Fibroblast of lung (primary cell): ENCODE results near the gene AGAP1. TPM values are rescaled to one million over a fixed set of nuclear protein-coding genes. Genes with fewer than 3 reads are reported as not detected.

Experiments
- DNase-seq, 2 donors: peaks; one replicate each; pipeline versions ENCODE4 v3.0.0 to v3.0.0-alpha.2; 2010; ENCODE audit warnings: low read depth in 2 of 2
- H2AFZ ChIP-seq: 2 replicates; pipeline ENCODE4 v1.5.1; 2012; ENCODE audit warnings: low read length, control low read depth, inconsistent platforms
- H3K27ac ChIP-seq: 2 replicates; pipeline ENCODE4 v1.5.1; 2011; ENCODE audit warnings: low read length, control low read depth; ENCODE audit not compliant: insufficient read depth
- H3K27me3 ChIP-seq: 2 replicates; pipeline ENCODE4 v1.5.1; 2011; ENCODE audit warnings: mild to moderate bottlenecking, low read length; ENCODE audit not compliant: control insufficient read depth, insufficient read depth
- H3K36me3 ChIP-seq: 2 replicates; pipeline ENCODE4 v1.5.1; 2011; ENCODE audit warnings: low read length; ENCODE audit not compliant: control insufficient read depth, insufficient read depth
- H3K4me1 ChIP-seq: 2 replicates; pipeline ENCODE4 v1.5.1; 2011; ENCODE audit warnings: low read length; ENCODE audit not compliant: control insufficient read depth, insufficient read depth; ENCODE audit errors: extremely low read depth
- H3K4me2 ChIP-seq: 2 replicates; pipeline ENCODE4 v1.5.1; 2011; ENCODE audit warnings: low read length, control low read depth; ENCODE audit not compliant: insufficient read depth; ENCODE audit errors: extremely low read depth
- H3K4me3 ChIP-seq, 4 experiments: fragments of 200-600 bp in 1 of 4; sonication (generic) in 1 of 4; replicated peaks in 1 of 4; 2 replicates each; pipeline ENCODE4 v1.5.1; 2011 to 2016; ENCODE audit warnings: low read length in 4 of 4, low read depth in 3 of 4, mild to moderate bottlenecking in 3 of 4, control low read depth in 2 of 4, inconsistent platforms in 1 of 4, mixed read lengths in 1 of 4; ENCODE audit not compliant: insufficient read depth in 1 of 4; ENCODE audit errors: control extremely low read depth in 1 of 4
- H3K79me2 ChIP-seq: 2 replicates; pipeline ENCODE4 v1.5.1; 2012; ENCODE audit warnings: mild to moderate bottlenecking, low read length, inconsistent platforms; ENCODE audit not compliant: control insufficient read depth, insufficient read depth
- H3K9ac ChIP-seq: 2 replicates; pipeline ENCODE4 v1.5.1; 2011; ENCODE audit warnings: mild to moderate bottlenecking, low read length, control low read depth; ENCODE audit not compliant: insufficient read depth
- H3K9me3 ChIP-seq: 2 replicates; pipeline ENCODE4 v1.5.1; 2012; ENCODE audit warnings: low read depth, low read length; ENCODE audit not compliant: control insufficient read depth, insufficient read depth
- H4K20me1 ChIP-seq: 2 replicates; pipeline ENCODE4 v1.5.1; 2011; ENCODE audit warnings: low read length; ENCODE audit not compliant: control insufficient read depth, insufficient read depth; ENCODE audit errors: extremely low read depth
- CTCF ChIP-seq, 2 donors: IDR thresholded peaks in 1 of 2; conservative IDR thresholded peaks in 1 of 2; 1 replicate in 1 of 2; 2 replicates in 1 of 2; pipeline ENCODE4 v1.5.1; 2011 to 2012; ENCODE audit warnings: low read length in 2 of 2, control low read depth in 1 of 2, inconsistent platforms in 1 of 2, low read depth in 1 of 2, mild to moderate bottlenecking in 1 of 2
- EZH2 ChIP-seq: IDR thresholded peaks from 2 replicates; pipeline ENCODE4 v1.5.1; 2012; ENCODE audit warnings: low read length, control low read depth, mild to moderate bottlenecking; ENCODE audit errors: missing control alignments
- polyA plus RNA-seq, 2 donors: library from polyadenylated mRNA; depleted of rRNA in 1 of 2; stranded (reverse) in 1 of 2; unstranded in 1 of 2; fragments of >200 nt; gene quantifications; 2 replicates each; pipeline ENCODE4 v1.2.1, GENCODE V29; 2011 to 2012; ENCODE audit warnings: missing spikeins in 1 of 2
- total RNA-seq: library from RNA; depleted of rRNA; stranded (reverse); fragments of >200 nt; gene quantifications from 2 replicates; pipeline ENCODE4 v1.2.1, GENCODE V29; 2014

Gene AGAP1
- total and polyA plus RNA-seq, 2 donors (not counting 1 experiment from before 2014, with no cell fraction given), result 10.6 to 14.0 TPM

DNA sequence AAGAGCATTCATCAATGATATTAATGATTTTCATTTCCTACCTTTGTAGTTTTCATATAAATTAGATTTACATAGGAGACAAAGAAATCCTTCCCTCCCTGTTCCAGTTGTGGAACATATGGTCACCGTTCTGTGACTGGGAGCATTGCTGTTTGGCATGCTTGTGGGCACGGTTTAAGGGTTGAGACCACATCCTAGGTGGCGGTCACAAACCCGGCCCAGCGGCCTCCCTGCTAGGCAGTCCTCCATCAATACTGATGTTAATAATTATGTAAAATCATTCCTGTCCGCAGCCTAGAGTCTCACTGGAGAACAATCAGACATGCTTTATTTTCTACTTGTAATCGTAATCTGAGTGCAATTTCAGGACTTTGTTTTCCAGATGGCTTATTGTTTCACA, 117.9 kb downstream of the AGAP1 start:
- H3K27me3 ChIP-seq, result no peaks in the 10 kb centered on the region
- no peak overlapping the region for H3K4me2 ChIP-seq
- TF ChIP-seq CTCF (conservative IDR thresholded peaks at IDR 0.05 in 1 of 2, IDR thresholded peaks at IDR 0.05 in 1 of 2; ENCODE audit: low read depth in 1 of 2, low read length in 2 of 2) (no peak), EZH2 (no peak)
- DNase-seq, result no peak
- H3K79me2 ChIP-seq, result peaks cover 24% of the 10 kb centered on the region
- H3K9ac ChIP-seq, result no peak overlapping the region
- H4K20me1 ChIP-seq, result no peaks in the 10 kb centered on the region
- no peak overlapping the region for H3K4me3 ChIP-seq
- H3K4me1 ChIP-seq, result peaks cover 15% of the 10 kb centered on the region
- no peak overlapping the region for H2AFZ ChIP-seq
- H3K27ac ChIP-seq, result no peak overlapping the region
- H3K36me3 ChIP-seq, result no peaks in the 10 kb centered on the region
- H3K9me3 ChIP-seq, result no peaks in the 10 kb centered on the region

- Histone ChIP-seq H3K4me3 (no peak overlapping the region), H3K9me3 (no peaks in the 10 kb centered on the region), H3K79me2 (peaks cover 21% of the 10 kb centered on the region), H3K4me1 (peaks cover 15% of the 10 kb centered on the region), H3K4me2 (no peak overlapping the region), H3K36me3 (no peaks in the 10 kb centered on the region), H3K27me3 (no peaks in the 10 kb centered on the region), H3K27ac (no peak overlapping the region), H3K9ac (no peak overlapping the region), H2AFZ (no peak overlapping the region), H4K20me1 (no peaks in the 10 kb centered on the region)
- DNase-seq, result no peak
- TF ChIP-seq CTCF (conservative IDR thresholded peaks at IDR 0.05 in 1 of 2, IDR thresholded peaks at IDR 0.05 in 1 of 2; ENCODE audit: low read depth in 1 of 2, low read length in 2 of 2), result no peak
- TF ChIP-seq EZH2, result no peak
Observed at GRCh38 chr2:235612181-235612950, 118.5 kb downstream of the AGAP1 start.

DNA sequence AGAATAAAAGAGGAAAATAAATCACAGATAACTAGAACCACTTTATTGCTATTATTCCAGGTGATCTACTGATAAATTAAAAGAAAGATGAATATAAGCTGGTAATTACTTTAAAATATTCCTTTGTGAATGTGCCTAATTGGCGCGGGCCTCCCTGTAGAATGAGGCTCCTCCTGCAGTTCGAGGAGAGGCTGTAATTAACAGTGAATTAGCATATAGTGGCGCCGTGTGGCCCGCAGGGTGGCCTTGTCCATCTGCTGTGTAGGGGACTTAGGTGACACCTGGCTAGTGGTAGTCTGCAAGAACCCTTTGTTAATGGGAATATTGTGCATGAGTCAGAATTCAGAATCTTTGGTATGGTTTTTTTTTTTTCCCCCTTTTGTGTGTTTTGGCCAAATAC, 119.8 kb downstream of the AGAP1 start:
- no peaks in the 10 kb centered on the region for H4K20me1 ChIP-seq
- H3K9ac ChIP-seq, result no peak overlapping the region
- no peaks in the 10 kb centered on the region for H3K27me3 ChIP-seq
- no peak overlapping the region for H3K27ac ChIP-seq
- H3K4me2 ChIP-seq, result no peak overlapping the region
- H3K79me2 ChIP-seq, result peaks cover 16% of the 10 kb centered on the region
- H2AFZ ChIP-seq, result no peak overlapping the region
- H3K4me1 ChIP-seq, result peaks cover 18% of the 10 kb centered on the region
- no peaks in the 10 kb centered on the region for H3K36me3 ChIP-seq
- DNase-seq, result no peak
- H3K4me3 ChIP-seq, result no peak overlapping the region
- H3K9me3 ChIP-seq, result no peaks in the 10 kb centered on the region
- TF ChIP-seq EZH2 (no peak), CTCF (conservative IDR thresholded peaks at IDR 0.05 in 1 of 2, IDR thresholded peaks at IDR 0.05 in 1 of 2; ENCODE audit: low read depth in 1 of 2, low read length in 2 of 2) (no peak)
